Kidney epithelial cell (primary cell): ENCODE data around the gene SYT14. TPM values are rescaled to one million over a fixed set of nuclear protein-coding genes. Genes with fewer than 3 reads are reported as not detected.

Experiments used
- DNase-seq: peaks from one replicate; pipeline ENCODE4 v3.0.0-alpha.2; 2010; ENCODE audit warnings: low read depth
- H3K27me3 ChIP-seq: 2 replicates; pipeline ENCODE4 v1.6.0; 2011; ENCODE audit warnings: low read length; ENCODE audit not compliant: control insufficient read depth, insufficient read depth
- H3K36me3 ChIP-seq: 2 replicates; pipeline ENCODE4 v1.5.1; 2011; ENCODE audit warnings: low read length; ENCODE audit not compliant: control insufficient read depth, insufficient read depth
- H3K4me3 ChIP-seq: 2 replicates; pipeline ENCODE4 v1.5.1; 2011; ENCODE audit warnings: low read depth, mild to moderate bottlenecking, control low read depth, low read length
- total RNA-seq: library from RNA; depleted of rRNA; stranded (reverse); fragments of >200 nt; gene quantifications from 2 replicates; pipeline ENCODE4 v1.2.3, GENCODE V29; 2015
- TF ChIP-seq, protein P1 (sequence below): IDR thresholded peaks from 2 replicates; pipeline ENCODE4 v1.5.1; 2011; ENCODE audit warnings: mild to moderate bottlenecking, moderate library complexity, low read length, control low read depth, inconsistent platforms; ENCODE audit not compliant: insufficient read depth, poor library complexity, severe bottlenecking

The SYT14 gene
- total RNA-seq, 1 donor from 2014 or later = 32.6 TPM

GRCh38 chr1:209983953-209984352 is 45.9 kb downstream of the SYT14 start:
- Histone ChIP-seq H3K36me3 (no peaks in the 10 kb centered on the region), H3K4me3 (no peak overlapping the region), H3K27me3 (no peaks in the 10 kb centered on the region)
- TF ChIP-seq, protein P1, sequence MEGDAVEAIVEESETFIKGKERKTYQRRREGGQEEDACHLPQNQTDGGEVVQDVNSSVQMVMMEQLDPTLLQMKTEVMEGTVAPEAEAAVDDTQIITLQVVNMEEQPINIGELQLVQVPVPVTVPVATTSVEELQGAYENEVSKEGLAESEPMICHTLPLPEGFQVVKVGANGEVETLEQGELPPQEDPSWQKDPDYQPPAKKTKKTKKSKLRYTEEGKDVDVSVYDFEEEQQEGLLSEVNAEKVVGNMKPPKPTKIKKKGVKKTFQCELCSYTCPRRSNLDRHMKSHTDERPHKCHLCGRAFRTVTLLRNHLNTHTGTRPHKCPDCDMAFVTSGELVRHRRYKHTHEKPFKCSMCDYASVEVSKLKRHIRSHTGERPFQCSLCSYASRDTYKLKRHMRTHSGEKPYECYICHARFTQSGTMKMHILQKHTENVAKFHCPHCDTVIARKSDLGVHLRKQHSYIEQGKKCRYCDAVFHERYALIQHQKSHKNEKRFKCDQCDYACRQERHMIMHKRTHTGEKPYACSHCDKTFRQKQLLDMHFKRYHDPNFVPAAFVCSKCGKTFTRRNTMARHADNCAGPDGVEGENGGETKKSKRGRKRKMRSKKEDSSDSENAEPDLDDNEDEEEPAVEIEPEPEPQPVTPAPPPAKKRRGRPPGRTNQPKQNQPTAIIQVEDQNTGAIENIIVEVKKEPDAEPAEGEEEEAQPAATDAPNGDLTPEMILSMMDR = no peak
- DNase-seq = no peak

DNA sequence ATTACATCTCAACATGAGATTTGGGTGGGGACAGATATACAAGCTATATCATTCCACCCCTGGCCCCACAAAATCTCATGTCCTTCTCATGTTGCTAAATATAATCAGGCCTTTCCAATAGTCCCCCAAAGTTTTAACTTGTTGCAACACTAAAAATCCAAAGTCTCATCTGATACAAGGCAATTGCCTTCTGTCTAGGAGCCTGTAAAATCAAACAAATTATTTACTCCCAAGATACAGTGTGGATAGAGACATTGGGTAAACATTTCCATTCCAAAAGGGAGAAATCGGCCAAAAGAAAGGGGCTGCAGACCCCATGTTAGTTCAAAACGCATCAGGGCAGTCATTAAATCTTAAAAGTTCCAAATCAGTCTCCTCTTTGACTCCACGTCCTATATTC is 47.0 kb downstream of the SYT14 start:
- Histone ChIP-seq H3K36me3 (no peaks in the 10 kb centered on the region), H3K4me3 (no peak overlapping the region), H3K27me3 (no peaks in the 10 kb centered on the region)
- TF ChIP-seq, protein P1 = no peak
- no peak for DNase-seq

DNA sequence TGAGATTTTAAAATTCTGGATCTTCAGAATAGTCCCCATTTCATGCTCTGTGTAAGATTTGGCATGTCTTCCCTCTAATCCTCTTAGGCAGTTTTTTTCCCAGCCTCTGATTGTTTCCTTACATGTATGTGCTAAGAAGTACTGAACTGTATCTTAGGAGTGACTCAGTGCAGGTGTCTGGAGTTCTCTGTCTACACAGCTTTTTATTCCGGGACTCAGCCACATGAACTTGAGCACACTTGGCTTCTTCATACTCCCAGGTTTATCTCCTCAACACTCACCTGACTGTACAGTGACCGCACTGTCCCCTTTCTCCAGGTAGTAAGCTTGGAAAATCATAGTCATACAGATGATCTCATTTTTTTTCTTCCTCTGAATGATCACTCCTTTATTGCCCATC is 50.7 kb downstream of the SYT14 start:
- Histone ChIP-seq H3K27me3 (no peaks in the 10 kb centered on the region), H3K4me3 (no peak overlapping the region), H3K36me3 (no peaks in the 10 kb centered on the region)
- TF ChIP-seq, protein P1 = no peak
- peak; percentile 84 for DNase-seq

DNA sequence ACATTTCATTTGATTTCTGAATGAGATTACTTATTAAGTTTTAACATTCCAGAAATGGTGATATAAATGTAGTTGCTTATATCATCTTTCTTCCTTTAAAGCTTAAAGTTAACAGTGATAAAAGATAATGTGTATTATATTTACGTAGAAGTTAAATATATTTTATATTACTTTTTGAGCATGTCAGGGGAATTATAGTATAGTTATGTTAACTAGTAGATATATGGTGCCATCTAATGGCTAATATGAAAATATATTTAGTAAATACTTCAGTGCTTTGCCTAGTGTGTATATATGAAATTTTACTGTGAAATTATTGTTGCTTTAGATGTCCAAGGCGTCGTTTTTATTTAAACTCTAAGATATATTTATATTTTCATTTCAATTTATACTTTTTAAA is 51.5 kb downstream of the SYT14 start:
- no peak for DNase-seq
- Histone ChIP-seq H3K4me3 (no peak overlapping the region), H3K27me3 (no peaks in the 10 kb centered on the region), H3K36me3 (no peaks in the 10 kb centered on the region)
- TF ChIP-seq, protein P1 = no peak

DNA sequence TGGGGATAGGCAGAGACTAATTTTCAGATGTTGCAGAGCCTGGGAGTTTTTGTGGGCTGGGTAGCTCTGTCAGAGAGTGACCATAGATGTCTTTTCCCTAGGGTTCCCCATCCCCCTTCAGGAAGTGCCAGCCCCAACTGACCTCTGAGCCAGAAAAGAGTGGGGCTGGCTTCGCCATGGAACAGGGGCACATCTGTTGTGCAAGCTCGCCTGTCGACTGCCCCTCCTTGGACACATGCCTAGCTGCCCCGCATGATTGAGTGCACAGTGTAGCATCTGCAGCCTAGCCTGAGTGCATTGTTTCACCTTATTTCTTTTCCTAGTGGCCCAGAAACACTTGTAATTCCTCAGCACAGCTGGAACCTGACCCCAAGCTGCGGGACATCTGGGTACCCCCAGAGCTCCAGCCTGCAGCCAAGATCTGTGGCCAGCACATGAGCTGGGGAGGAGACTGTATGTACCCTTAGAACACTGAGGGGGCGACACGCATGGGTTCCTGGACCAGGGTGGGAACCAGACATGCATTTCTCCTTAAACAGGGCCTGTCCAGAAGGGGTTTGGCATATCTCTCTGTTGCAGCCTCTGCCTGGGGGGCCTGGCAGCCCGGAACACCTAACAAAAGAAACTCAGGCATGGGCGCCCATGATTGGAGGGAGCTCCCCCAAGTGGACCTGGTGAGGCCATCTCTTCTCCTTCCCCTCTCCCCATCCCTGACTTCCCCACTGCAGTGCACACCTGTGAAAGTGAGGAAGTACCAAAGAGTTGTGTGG is 55.2 kb downstream of the SYT14 start:
- H3K4me3 ChIP-seq = no peak overlapping the region
- DNase-seq = peak; percentile 5
- TF ChIP-seq, protein P1 = no peak
- H3K27me3 ChIP-seq = no peaks in the 10 kb centered on the region
- no peaks in the 10 kb centered on the region for H3K36me3 ChIP-seq

- DNase-seq = no peak
- TF ChIP-seq, protein P1 = no peak
- no peaks in the 10 kb centered on the region for H3K27me3 ChIP-seq
- H3K36me3 ChIP-seq = no peaks in the 10 kb centered on the region
- H3K4me3 ChIP-seq = no peak overlapping the region
These were observed 58.3 kb downstream of the SYT14 start for GRCh38 chr1:209996348-209996747.
